OCI-LY3 (cell line): ENCODE results near the gene TMEM41B.

Source experiments
- CTCF ChIP-seq: fragments of 200-600, 300-600 bp; sonication (generic); IDR thresholded peaks from 2 replicates; pipeline ENCODE4 v1.5.1; 2014; ENCODE audit warnings: antibody characterized with exemption, low read length, low read depth
- EZH2phosphoT487 ChIP-seq: fragments of 200-600 bp; shearing (Covaris generic); IDR thresholded peaks from 2 replicates; pipeline ENCODE4 v1.6.1; 2018; ENCODE audit warnings: antibody characterized with exemption, mixed run types, low read depth

GRCh38 chr11:9316334-9316733, 1.9 kb upstream of the TMEM41B start:
- TF ChIP-seq CTCF, result no peak
- no peak for TF ChIP-seq EZH2phosphoT487
